GM18508 (cell line): Measurements from ENCODE around the gene KLHL26.
"Not testable (repeated sequence)": the region's sequence is repeated elsewhere in the genome, so short reads cannot be mapped to it uniquely, and the experiment has no call there.

ENCODE experiments used
- ATAC-seq: cut with Tn5 transposase; IDR thresholded peaks from one replicate; pipeline ENCODE4 v1.9.1; 2021; ENCODE audit warnings: moderate number of reproducible peaks; ENCODE audit not compliant: insufficient read depth, unreplicated experiment

KLHL26 gene

GRCh38 chr19:18600692-18601397, 36.0 kb upstream of the KLHL26 start:
- ATAC-seq = not testable (repeated sequence)

DNA sequence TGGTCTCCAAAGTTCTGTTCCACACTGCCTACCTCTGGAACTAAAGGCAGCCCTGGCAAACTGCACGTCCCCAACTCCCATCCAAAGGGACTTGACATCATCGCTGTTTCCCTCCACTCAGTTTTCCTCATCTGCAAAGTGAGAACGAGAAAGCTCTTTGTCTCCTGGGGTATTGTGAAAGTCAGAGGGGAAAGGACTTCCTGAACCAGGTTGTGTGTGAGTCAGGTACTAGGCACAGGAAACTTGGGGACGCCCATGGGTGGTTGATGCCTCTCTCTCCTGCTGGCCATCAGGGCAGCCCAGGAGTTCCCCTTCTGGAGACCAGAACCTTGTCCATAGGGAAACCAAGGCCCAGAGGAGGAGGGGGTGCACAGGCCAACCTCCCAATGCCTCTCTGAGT, 35.0 kb upstream of the KLHL26 start:
- ATAC-seq = no peak

GRCh38 chr19:18603255-18603957, 33.4 kb upstream of the KLHL26 start:
- ATAC-seq = no peak

DNA sequence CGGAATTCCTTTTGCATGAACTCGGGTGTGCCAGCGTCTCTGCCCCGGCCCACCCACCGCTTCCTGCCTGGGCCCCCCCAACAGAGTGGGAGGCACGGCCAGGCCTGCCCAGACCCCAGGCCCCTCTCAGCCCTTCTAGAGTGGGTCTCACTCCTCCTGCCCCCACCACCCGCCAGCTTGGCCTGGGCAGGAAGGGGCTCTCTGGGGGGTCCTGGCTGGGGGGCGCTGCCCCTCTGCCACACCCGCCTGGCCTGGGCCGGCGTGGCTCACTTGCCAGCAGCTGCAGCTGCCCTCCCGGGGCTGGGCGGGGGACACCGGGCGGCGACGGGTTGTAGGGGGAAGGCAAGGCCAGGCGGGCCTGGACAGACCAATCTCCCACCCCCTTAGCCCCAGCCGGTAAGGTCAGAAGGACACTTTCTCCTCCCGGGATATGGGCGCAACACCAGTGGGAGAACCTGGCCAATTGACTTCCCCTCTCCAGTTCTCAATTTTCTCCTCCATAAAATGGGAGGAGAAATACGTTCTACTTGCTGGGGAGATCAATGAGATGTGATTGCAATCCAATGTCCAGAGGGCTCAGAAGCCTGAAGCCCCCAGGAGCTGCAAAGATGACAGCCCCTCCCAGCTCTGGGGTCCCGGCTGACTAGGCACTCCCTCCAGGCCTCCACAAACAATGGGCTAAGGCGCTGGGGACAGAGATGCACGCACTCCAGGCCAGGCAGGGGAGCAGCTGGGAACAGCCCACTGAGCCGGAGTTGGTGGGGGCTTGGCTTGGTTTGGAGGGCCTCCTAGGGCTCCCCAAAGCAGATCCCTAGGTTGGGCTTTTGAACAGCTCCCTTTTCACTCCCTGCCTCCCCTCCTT, 32.6 kb upstream of the KLHL26 start:
- no peak for ATAC-seq

DNA sequence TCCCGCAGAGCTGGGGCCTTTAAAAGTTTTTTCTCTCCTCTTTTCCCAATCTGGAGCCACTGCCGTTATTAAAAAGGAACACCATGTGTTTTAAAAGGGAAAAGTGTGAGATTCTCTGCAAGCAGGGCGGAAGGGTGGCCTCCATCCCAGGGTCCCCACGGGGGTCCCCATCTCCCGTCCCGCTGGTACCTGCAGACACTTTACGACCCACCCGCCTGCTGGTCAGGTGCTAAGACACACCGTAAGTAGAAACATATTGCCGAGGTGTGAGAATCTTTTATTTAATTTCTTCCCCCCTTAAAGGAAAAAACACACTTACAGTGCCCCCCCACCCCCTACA, 32.0 kb upstream of the KLHL26 start:
- ATAC-seq = no peak

DNA sequence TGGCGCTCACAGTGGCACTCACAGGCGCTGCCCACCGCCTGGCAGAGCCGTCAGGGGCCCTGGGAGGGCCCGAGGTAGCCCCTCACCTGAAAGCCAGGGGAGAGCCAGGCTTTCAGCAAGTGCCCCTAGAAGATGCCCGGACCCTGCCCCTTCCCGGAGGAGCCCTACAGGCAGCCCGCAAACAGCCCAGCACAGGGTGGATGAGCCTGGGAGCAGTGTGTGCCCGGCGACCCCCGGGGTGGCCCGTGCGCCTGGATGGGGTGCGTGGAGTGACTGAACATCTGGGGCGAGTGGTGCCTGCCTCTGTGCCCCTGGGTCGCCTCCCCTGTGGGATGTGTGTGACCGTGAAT, 31.7 kb upstream of the KLHL26 start:
- no peak for ATAC-seq

GRCh38 chr19:18605546-18606280, 31.1 kb upstream of the KLHL26 start:
- no peak for ATAC-seq

GRCh38 chr19:18606281-18607225, 30.3 kb upstream of the KLHL26 start, which contains the start of gene CRLF1:
Gene CRLF1, minus strand, starts transcription at chr19:18606799. Its CDS starts 143 bp downstream, at chr19:18606656.
- ATAC-seq = no peak

DNA sequence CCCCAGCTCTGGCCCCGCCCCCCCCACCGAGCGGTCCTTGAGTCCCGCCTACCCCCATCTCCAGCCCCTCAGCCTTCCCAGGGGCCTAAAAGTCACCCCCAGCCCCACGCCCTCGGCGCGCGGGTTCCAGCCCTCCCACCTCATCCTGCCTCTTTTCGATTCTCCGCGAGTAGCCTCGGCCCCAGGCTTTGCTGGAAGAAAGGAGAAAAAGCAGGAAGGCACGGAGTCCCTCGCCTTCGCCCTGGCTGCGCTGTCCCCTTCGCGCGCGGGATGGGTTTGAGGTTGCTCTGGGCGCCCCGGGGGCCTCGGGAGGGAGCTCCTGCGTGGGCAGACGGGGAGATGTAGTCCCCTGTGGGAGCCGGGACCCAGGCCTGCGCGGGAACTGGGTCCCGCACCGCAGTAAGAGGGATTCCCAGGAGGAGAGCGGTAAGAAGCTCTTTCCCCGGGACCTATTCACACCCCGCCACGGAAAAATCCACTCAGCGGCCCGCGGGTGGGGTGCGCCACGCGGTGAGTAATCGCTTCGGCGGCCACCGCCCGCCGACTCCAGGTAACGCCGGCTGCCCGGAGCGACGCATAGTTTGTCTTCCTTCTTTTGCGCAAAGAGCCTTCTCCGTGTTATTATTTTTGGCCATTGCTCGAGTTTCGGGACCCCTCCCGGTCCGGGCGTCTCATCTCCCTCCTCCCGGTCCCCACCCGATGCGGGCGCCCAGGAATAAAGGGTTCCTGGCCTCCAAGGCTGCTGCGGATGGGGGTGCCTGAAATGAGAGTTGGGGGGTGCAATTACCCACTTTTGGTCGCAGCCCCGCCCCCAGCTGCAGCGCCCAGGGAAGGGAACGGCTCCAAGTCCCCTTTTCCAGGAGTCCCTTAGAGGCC, 29.4 kb upstream of the KLHL26 start:
- no peak for ATAC-seq

DNA sequence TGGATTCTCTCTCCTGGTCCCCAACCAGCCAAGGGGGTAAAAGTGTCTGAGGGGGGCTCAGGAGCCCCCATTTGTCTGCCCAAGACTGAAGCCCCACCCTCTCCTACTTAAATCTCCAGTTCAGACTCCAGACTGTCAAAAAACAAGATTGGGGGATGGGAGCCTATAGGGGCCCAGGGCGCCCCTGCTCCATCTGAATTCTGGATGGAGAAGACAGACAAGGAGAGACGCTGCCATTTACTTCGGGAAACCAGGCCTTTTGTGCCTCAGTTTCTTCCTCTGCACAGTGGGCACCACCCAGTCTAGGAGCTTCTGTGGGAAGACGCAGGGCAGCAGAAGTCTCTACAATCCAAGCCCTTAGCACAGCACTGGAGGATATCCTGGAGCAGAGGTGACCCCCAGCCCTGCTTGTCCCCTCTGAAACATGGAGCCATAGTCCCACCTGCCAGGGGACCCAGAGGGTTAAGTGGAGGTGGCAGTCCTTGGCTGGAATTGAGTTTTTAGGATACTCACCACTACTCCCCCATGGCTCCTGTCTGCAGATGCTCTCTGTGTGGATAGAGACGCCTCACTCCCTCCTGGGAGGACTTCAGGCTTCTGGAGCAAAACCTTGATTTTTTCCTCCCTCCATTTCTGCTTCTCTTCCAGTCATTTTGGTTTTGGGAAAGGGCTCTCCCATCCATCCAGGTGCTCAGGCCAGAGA, 28.6 kb upstream of the KLHL26 start:
- no peak for ATAC-seq

DNA sequence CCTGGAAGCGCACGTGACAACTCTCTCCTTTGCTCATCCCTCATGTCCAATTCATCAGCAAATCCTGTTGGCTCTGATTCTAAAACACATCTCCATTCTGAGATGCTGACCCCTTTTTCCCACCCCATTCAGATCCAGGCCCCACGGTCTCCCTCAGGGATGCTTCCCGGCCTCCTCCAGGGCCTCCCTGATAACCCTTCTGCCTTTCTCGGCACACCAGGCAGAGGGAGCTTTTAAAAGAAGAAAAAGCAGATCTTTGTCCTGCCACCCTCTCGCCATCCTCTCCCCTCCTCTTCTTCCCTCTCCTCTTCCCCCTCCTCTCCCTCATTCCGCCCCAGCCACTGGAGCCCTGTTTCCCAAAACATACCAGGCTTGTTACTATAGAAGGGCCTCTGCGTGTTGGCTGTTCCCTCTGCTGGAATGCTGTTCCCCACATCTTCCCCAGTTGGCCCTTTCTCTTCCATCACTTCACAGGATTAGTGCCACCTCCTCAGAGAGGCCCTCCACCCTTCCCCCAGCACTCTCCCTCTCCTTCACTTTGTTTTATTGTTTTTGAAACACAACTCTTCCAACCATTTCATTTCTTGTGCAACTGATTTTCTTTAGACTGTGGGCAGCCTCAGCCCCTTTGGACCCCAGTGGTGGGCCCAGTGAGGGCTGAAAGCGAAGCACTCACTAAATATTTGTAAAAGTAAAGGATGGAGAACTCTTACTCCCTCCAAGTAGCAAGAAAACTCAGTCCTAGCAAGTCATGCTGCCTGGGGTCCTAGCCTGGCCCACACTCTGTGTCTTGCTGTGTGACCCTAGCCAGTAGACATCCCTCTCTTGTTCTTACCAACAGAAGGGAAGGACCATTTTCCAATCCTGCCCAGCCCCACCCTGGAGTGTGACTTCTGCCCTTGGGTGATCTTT, 27.8 kb upstream of the KLHL26 start:
- ATAC-seq = no peak

DNA sequence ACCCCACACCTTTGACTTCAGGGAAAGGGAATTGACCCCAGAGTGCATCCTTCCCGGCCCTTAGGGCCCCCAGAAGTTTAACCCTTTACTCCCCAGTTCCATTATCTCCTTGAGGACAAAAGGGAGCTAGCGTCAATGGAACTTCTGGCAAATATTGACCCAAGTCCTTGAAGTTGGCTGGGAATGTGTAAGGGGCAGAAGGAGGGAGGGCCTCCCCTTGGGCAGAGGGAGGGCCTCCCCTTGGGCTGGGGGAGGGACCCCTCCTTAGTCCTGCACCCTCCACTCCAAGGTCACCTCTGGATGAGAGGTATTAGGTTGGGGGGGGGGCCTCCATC, 27.1 kb upstream of the KLHL26 start:
- ATAC-seq = no peak

GRCh38 chr19:18610245-18610555, 26.6 kb upstream of the KLHL26 start:
- no peak for ATAC-seq

- ATAC-seq = no peak
Measured at GRCh38 chr19:18610556-18611326, 26.1 kb upstream of the KLHL26 start.

- ATAC-seq = no peak
Measured at GRCh38 chr19:18611327-18612050, 25.3 kb upstream of the KLHL26 start.
